Left lobe of liver (tissue), 2 donors: ENCODE results near the gene MAPK13. TPM values are rescaled to one million over a fixed set of nuclear protein-coding genes. Genes with fewer than 3 reads are reported as not detected.
A peak's percentile ranks its signal among the peaks of the same experiment; 100 is the strongest.

Experiments
- ATAC-seq: fragments of 200-7000 bp; cut with Tn5 transposase; one replicate; pipeline ENCODE4 v1.9.1; 2020; ENCODE audit warnings: mild to moderate bottlenecking, moderate library complexity
- DNase-seq: peaks from one replicate; pipeline ENCODE4 v3.0.0-alpha.2; 2020; ENCODE audit warnings: low spot score
- total RNA-seq: library from RNA; stranded (reverse); gene quantifications from one replicate; pipeline ENCODE4 v1.2.1, GENCODE V29; 2021
- donor health status: DM: no; HTN: no; CAD: no; lungs with moderate emphysema.
- donor health status: DM: no; HTN: yes; CAD: no.

The MAPK13 gene
- total RNA-seq, 1 donor from 2014 or later: 1.9 TPM

DNA sequence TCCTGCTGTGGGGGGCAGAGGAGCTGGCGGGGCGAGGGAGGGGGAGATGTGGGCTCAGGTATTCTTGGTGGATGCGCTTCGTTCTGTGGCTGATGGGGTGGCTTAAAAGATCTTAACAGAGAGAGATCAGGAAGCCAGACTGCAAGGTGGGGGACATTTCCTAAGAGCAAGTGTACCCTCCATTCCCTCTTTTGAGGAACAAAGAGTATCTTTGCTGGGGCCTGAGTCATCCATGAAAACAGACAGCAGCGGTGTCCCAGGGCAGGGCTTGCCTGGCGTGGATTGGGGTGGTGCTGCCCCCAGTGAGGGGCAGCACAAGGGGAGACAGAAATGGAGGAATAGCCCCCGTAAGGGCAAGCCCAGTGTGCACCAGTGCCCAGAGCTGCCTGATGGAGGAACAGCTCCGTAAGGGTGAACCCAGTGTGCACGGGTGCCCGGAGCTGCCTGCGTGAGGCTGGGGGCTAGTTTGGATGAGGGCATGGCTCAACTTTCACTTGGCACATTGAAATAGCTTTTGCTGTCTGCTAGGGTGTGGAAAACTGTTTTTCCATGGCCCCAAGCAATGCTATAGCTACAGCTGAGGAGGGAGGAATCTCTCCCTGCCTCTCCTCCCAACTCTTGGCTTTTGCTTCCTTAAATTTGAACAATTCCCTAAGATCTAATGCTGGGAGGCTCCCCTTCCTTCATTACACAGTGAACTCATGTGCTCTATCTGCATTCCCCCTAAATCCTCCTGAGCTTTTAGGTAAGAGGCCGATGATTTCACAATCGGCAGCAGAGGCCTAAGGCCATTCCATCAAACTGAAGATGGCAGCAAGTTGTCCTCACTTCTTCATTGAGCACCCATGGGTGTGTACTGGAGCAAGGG, 12.9 kb downstream of the MAPK13 start:
- no peak for ATAC-seq

DNA sequence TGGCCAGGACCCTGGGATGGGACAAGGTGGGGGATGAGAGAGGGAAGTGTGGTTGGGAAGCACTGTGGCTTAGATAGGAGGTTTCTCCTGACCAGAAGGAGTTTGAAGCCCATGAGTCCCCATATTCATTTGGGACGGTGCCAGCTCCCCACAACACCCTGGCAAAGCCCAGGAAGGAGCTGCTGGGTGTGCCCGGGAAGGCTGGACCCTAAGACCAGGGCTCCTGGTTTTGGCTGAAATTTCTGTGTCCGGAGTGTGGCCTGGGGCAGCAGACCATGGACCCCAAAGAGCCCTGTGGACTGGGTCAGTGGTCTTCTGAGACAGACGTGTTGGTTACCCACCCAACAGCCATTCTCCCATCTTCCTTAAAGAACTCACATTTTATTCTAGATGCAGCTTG, 15.2 kb downstream of the MAPK13 start:
- DNase-seq: no peak
- no peak for ATAC-seq

More for the DNA sequence above, 12.9 kb downstream of the MAPK13 start:
- DNase-seq: no peak

DNA sequence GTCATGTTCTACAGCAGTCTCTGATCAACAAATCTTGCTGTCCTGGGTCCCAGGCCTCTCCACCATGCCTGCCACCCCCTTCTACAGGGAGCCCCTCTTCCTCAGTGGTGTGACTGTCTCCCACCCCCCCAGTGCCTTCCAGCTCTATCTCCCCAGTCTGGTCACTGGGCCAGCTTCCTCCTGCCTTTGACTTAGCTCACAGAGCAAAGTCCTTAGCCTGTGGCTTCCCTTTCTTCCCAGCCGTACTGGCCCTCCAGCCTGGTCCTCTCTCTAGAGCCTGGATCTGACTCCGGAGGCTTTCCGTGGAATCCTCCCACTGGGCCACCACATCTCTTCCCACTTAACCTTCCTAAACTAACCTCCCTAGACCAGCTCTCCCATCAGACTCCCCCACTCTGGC, 17.0 kb downstream of the MAPK13 start:
- ATAC-seq (peak; percentile 21), DNase-seq (no peak)

DNA sequence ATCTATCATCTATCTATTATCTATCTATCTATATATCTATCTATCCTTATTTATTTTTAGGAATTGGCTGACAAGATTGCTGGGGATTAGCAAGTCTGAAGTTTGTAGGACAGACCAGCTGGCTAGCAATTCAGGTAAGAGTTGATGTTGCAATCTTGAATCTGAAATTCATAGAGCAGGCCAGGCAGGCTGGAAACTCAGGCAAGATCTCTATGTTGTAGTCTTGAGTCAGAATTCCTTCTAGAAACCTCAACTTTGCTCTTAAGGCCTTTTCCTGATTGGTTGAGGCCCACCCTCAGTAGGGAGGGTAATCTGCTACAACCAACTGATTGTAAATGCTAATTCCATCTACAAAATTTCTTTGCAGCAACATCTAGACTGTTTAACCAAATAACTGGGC, 19.2 kb downstream of the MAPK13 start:
- ATAC-seq: peak; percentile 54
- no peak for DNase-seq

DNA sequence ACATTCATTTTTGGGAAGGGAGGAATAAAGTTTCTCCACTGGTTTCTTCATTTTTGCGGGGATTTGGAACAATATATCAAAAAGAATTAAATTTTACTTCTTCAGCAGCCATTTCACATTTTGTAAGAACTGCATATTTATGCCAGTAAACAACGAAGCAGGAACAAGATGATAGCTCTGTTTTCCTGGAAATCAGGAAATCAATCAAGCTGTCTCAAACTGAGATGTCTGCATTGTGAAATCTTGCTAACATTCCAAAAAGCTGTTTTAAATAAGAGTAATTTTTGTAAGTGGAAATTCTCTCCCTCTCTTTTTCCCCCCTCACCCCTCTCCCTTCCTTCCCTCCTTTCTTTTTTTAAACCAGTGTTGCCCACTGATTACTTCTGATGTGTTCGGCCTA, 20.0 kb downstream of the MAPK13 start:
- no peak for DNase-seq
- no peak for ATAC-seq

DNA sequence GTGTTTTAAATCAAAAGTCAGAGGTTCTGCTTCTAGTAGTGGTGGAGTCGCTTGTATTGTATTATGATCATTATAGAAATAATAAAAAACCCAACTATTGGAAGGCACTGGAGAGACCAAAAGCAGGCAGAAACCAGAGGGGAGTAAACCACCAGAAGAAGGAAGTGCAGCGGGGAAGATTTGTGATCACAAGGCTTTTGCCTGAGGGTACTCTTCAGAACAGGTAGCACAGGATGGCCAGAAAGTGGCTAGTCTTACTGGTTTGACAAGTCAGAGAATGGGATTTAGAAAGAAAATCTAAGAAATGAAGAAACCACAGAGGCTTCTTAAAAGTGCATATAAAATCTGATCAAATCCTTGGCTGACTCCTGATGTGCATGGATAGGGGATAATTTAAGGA, 24.0 kb downstream of the MAPK13 start:
- ATAC-seq: no peak

DNA sequence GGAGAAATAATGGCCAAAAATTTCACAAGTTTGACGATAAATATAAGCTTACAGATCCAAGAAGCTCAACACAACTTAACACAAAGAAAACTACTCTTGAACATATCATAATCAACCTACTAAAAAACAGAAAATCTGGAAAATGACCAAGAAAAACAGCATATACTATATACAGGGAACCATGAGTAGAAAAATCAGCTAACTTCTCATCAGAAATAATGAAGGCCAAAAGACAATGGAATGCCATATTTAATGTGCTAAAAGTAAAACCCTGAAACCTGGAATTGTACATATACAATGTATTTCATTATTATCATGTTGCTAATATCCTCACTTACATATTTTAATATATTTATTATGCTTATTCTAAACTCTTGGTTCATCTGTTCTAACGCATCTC, 25.3 kb downstream of the MAPK13 start:
- ATAC-seq: no peak

More for the DNA sequence above, 24.0 kb downstream of the MAPK13 start:
- no peak for DNase-seq

DNA sequence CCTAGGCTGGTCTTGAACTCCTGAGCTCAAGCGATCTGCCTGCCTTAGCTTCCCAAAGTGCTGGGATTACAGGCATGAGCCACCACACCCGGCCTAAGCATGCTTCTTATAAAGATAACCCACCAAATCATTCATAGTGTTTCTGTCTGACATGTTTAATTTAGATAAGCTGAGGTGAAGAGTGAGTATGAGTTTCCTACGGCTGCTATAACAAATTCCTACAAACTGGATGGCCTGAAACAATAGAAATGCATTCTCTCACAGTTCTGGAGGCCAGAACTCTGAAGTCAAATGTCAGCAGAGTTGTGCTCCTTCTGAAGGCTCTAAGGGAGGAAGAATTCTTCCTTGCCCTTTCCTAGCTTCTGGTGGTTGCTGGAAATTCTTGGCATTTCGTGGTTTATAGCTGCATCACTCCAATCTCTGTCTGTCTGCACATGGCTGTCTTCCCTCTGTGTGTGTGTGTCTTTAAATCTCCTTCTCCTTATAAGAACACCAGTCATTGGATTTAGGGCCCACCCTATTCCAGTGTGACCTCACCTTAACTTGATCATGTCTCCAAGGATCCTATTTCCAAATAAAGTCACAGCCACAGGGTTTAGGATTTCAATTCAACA, 29.9 kb downstream of the MAPK13 start:
- no peak for ATAC-seq
- DNase-seq: no peak

More for the DNA sequence above, 25.3 kb downstream of the MAPK13 start:
- DNase-seq: no peak

DNA sequence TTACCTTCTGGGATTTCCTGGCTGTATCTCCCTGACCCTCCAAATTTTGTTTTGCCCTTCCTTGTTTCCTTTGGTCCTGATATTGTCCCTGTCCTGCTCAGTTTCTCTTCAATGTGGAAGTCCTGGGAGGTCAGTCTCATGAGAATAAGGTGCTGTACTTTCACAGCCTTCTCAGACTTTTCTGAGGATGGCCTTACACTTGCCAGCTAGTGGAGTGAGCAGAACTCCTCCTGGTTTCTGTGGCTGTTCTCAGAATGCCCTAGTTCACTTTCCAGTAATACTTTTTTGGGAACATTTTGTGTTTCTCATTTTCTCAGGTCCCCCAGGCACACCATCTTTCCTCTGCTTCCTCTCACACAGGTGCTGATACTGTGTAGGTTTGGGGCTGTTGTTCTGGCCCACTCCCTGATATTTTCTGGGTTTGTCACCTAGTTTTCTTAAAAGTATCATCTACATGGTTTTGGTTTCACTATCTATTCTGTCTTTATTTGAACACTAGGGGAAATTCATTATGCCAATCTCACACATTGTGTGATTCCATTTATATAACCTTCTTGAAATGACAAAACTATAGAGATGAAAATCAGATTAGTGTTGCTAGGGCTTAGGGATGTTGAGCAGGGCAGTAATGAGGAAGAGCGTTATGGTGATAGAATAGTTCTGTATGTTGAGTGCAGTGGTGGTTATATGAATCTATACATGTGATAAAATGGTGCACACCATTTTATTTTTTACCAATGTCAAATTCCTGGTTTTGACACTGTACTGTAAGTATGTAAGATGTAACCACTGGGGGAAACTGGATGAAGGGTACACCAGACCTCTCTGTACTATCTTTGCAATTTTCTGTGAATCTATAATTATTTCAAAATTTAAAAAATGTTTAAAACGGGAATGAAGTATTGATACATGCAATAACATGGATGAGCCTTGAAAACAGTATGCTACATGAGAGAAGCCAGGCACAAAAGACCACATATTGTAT, 39.0 kb downstream of the MAPK13 start:
- DNase-seq (no peak), ATAC-seq (no peak)

DNA sequence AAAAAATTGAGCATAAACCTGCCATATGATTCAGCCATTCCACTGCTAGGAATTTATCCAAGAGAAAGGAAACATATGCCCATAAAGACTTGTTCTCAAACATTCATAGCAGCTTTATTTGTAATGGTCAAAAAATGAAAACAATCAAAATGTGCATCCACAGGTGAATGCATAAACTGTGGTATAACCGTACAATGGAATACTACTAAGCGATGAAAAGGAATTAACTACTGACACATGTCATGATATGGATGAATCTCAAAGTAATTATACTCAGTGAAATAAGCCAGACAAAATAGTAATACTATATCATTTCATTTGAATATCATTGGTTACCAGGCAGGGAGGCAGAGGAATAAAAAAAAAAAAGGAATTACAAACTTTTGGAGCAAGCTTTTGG, 40.4 kb downstream of the MAPK13 start:
- DNase-seq (no peak), ATAC-seq (no peak)

DNA sequence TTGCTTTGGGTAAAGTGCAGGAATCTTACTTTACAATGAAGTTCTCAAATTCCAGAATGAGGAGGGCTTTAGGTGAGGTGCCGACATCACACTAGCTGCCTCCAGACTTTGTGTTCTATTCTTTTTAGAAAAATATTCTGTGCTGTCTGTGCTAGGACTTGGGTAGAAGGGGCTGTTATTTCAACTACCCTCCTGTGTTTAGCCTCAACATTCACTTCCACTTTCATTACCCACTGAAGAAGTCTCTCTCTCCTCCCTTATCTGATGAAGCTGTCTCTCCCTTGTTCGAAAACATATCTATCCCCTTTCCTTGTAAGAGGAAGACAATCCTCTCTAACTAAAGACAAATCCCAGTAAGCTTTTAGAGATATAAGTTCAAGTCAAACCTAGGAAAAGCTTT, 41.3 kb downstream of the MAPK13 start:
- ATAC-seq (no peak), DNase-seq (no peak)

DNA sequence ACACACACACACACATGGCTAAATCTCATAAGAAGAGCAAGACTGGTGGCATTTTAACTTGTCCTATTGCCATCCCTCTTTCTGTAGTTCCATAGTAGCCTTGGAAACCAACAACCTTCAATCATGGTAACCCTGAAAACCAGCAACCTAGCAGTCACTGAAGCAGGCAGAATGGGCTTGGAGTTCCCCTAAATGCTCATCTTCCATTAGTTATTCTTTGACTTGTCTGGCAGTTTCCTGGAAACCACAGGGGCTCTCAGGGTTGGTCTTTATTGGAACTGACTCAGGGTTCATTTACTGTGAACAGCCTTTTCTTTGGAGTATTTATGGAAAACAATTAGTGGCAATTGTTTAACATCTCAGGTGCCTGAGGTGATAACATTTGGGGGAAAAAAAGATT, 46.9 kb downstream of the MAPK13 start:
- ATAC-seq: no peak

DNA sequence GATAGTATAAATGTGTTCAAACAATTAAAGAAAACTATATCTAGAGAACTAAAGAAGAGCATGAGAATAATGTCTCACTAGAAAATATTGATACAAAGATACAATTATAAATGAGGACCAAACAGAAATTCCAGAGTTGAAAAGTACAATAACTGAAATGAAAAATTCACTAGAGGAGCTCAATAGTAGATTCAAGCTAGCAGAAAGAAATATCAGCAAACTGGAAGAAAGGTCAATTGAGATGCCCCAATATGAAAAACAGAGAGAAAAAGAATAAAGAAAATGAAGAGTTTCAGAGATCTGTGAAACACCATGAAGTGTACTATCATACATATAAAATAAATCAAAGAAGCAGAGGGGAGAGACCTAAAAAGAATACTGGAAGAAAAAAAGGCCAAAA, 48.2 kb downstream of the MAPK13 start:
- ATAC-seq (no peak), DNase-seq (no peak)

More for the DNA sequence above, 46.9 kb downstream of the MAPK13 start:
- no peak for DNase-seq

DNA sequence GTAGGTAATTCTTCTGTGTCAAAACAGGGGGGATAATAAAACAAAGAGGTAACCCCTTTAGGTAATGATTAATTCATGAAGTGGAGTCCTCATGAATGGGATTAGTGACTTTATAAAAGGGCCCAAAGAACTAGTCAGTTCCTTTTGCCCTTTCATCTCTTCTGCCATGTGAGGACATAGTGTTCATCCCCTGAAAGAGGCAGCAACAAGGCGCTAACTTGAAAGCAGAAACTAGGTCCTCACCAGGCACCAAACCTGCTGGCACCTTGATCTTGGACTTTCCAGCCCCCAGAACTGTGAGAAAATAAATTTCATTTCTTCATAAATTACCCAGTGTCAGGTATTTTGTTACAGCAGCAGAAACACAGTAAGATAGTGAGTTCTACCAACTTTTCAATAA, 49.8 kb downstream of the MAPK13 start:
- ATAC-seq (no peak), DNase-seq (no peak)

DNA sequence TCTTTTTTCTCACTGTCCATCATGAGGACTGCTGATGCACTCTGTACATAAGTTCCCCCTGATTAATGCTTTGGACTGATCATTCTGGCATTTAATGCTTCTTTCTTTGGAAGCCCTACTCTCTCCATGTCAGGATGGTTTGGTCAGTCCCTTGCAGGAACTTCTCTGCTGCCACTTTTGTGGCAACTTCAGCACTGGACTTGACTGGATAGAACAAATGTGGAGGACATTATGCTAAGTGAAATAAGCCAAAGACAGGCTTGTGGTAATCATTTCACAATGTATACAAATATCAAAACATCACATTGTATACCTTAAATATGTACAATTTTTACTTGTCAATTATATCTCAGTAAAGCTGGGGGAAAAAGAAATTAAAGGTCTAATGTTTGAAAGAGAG, 54.0 kb downstream of the MAPK13 start:
- ATAC-seq (no peak), DNase-seq (no peak)

DNA sequence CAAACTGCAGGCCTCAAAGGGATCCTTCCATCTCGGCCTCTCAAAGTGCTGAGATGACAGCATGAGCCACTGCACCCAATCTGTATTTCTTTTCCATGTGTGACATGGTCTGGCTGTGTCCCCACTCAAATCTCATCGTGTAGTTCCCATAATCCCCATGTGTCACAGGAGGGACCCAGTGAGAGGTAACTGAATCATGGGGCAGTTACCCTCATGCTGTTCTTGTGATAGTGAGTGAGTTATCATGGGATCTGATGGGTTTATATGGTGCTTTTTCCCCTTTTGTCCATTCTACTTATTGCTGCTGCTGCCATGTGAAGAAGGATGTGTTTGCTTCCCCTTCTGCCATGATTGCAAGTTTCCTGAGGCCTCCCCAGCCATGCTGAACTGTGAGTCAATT, 55.9 kb downstream of the MAPK13 start:
- no peak for DNase-seq
- ATAC-seq: no peak

DNA sequence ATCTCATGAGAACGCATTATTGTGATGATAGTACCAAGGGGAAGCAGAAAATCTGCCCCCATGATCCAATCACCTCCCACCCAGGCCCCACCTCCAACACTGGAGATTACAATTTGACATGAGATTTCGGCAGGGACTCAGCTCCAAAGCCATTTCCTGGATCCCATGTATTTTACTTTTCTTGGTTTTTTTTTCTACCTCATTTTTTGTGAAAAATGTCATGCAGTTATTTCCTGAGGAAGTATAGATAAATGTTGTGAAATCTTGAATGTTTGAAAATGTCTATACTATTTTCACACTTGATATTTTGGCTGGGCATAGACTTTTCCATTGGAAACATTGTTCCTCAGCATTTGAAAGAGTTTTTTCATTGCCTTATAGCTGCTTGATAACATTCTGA, 57.1 kb downstream of the MAPK13 start:
- DNase-seq: no peak
- ATAC-seq: no peak
